Measurements from ENCODE around the gene IFI44.

The IFI44 gene, protein sequence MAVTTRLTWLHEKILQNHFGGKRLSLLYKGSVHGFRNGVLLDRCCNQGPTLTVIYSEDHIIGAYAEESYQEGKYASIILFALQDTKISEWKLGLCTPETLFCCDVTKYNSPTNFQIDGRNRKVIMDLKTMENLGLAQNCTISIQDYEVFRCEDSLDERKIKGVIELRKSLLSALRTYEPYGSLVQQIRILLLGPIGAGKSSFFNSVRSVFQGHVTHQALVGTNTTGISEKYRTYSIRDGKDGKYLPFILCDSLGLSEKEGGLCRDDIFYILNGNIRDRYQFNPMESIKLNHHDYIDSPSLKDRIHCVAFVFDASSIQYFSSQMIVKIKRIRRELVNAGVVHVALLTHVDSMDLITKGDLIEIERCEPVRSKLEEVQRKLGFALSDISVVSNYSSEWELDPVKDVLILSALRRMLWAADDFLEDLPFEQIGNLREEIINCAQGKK

DNA sequence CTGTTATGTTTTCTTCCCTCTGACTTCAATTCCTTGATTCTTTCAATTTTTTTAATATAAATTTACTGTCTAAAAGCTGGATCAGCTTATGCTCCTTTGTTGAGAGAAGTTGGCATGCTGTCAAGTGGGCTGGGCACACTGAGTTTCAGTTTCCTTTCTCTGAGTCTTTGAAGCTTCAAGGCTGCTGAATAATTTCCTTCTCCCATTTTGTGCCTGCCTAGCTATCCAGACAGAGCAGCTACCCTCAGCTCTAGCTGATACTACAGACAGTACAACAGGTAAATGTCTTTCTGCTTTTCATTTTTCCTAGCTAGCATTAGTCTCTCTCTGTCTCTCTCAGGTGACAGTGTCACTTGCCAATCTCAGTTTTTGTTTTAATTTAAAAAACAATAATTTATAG is at the start of gene IFI44:
TSS of gene IFI44 (plus strand) at position 204 of the 400 bp plus-strand sequence. CDS start 365 bp downstream, outside the sequence.
- no peak for DNase-seq

DNA sequence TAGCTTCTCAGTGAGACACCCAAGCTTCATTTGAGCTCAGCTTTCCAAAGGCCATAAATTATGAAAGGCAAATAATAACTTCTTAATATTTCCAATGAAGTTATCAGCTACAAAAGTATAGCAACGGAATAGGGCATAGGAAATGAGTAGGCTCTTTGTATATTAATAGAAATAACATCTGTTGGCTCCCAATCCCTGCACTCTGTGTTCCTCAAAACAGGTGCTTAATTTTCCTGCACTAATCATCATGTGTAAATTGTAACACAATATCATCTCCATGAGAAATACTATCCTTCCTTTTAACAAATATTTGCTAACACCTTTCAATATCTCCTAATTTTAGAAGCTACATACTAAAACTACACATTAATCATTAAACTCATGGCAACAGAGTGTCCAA is 48.6 kb upstream of the IFI44 start:
- DNase-seq = no peak

DNA sequence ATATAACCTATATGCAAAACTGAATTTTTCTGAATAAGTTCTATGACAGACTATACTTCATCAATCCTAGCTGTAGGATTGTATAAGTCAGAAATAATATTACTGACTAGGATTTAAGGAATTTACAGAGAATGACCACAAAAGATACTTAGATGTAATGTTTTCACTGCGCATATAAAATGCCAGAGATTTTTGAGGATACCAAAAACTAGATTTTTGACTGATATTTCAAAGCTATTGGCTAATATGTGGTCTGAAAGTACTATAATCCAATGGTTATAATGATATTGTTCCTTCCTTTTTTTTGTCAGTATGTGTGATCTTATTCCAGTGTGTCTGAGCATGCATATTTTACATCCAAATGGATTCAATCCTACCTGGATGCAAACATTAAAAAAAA is 46.4 kb upstream of the IFI44 start:
- no peak for DNase-seq

DNA sequence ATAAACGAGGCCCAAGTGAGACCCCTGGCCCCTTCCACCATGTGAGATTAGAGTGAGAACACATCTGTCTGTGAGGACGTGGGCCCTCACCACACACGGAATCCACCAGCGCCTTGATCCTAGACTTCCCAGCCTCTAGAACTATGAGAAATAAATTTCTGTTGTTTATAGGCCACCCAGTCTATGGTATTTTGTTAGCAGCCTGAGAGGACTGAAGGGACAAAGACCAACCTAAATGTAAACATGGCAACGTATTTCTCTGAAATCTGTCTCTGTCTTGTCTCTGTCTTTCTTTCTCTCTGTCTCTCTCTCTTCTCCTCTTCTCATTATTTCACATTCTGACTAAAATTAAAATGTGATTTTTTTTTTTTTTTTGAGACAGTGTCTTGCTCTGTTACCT is 45.0 kb upstream of the IFI44 start:
- DNase-seq = no peak

DNA sequence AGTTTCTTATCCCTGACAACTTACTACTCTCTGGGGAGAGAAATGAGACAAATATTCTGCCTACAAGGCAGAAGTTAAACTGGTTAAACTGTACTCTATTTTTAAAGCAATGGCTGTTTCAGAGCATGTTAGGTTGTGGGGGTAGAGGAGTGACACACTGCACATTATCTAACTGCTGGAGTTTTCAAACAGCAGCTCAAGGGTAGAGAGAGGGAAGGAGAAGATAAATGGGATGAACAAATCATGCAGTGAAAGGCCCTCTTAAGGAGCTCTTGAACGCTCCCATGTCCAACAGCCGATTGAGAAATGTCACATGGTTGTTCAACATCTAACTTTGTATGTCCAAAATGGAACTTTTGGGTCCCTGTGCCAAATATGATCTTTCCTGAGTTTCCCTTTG is 43.4 kb upstream of the IFI44 start:
- no peak for DNase-seq

DNA sequence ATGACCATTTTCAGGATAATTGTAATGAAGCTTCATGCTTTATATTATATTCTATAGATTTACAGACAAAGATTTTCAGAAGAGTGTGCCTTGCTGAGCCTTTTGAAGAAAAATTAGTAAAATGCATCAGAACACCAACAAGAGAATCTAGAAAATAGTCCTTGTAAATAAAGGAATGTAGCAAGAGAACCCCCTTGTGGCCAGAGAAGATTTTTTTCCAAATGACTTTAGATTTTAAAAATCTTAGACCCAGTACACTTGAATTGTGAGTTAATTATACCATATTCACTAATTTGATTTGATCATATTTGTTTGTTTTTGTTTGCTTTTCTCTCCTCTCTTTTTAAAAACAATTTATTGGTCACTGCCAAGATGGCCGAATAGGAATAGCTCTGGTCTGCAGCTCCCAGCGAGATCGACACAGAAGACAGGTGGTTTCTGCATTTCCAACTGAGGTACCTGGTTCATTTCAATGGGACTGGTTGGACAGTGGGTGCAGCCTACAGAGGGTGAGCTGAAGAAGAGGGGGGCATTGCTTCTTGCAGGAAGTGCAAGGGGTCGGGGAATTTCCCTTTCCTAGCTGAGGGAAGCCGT is 42.2 kb upstream of the IFI44 start:
- DNase-seq = no peak

DNA sequence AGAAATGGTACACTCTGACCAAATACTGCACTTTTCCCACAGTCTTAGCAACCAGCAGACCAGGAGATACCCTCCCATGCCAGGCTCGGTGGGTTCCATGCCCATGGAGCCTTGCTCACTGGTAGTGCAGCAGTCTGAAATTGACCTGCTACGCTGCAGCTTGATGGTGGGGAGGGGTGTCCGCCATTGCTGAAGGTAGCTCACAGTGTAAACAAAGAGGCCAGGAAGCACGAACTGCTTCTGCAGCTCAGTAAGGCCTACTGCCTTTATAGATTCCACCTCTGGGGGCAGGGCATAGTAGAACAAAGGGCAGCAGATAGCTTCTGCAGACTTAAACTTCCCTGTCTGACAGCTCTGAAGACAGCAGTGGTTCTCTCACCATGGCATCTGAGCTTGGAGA is 41.7 kb upstream of the IFI44 start:
- DNase-seq = no peak

DNA sequence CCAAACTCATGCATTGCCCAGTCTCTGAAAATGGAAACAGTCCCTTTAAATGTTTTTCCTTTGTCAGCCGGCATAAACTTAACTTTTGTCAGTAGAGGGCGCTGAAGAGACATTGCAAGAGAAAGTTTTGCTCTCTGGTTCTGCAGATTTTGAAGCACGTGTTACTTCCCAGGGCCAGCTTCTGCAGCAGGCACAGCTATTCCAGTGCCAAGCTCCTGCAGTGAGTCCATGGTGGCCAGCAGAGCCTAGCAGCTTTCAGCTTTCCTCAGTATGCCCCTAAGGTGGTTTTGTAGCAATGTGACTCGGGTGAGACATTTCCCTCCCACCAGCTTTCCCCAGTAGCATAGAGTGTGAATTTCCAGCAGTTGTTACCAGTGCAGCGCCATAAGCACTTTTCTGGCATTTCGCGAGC is 32.0 kb upstream of the IFI44 start:
- no peak for DNase-seq

DNA sequence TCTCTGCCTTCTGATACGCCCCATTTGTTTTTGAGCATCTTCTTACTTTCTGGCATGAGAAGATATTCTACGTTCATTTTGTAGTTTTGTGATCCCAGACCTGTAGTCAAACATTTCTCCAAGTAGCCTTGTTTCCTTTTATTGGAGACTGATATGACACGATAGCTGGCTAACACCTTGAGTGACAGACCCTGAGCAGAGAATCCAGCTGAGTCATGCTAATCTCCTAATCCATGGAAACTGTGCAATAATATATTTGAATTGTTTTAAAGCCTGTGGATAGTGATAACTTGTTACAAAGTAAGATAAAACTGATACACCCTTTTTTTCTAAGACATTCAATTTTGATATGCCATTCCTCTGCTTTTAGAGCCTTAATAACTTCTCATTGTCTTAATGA is 30.6 kb upstream of the IFI44 start:
- DNase-seq = no peak

DNA sequence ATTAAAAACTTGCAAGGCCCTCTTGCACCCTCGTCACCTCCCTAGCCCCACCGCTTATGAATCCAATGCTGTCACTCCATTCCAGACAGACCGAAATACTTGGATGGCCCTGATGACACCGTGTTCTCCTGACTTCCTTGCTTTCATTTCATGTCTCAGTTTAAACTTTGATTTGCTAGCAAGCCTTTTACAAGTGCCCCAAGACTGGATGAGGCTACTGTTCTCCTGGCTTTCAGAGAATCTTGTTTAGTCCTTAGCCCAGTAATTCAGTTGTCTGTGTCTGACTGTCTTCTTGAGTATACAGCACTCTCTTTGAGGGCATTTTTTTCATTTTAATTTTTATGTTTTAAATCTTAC is 30.2 kb upstream of the IFI44 start:
- no peak for DNase-seq

DNA sequence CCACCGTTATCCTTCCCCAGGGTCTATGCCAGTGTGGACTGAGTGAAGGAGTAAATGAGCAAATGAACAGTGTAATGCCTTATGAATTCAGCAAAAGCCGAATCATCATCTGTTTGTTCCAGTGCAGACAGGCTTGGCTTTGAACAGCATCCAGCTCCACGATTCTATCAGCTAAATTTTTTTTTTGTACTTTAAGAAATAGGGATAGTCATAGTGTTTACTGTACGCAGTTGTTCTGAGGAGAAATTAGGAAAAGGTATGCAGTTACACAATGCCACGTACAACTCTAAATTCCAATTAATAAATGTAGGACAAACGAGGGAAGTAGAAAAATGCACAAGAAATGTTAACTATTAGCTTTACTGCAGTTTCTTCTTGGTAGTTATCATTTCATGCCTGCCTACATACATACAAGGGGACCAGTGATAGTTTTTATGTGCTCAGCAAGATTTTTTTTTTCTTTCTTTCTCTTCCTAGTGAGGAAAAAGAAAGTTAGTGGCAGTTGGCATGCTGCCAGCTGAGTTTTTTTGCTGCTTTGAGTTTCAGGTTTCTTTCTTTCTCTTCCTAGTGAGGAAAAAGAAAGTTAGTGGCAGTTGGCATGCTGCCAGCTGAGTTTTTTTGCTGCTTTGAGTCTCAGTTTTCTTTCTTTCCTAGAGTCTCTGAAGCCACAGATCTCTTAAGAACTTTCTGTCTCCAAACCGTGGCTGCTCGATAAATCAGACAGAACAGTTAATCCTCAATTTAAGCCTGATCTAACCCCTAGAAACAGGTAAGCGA is 29.6 kb upstream of the IFI44 start, which contains the start of gene IFI44L:
TSS of gene IFI44L (plus strand) at position 646 of the 777 bp plus-strand sequence. CDS start 7,468 bp downstream, outside the sequence.
- DNase-seq = no peak

DNA sequence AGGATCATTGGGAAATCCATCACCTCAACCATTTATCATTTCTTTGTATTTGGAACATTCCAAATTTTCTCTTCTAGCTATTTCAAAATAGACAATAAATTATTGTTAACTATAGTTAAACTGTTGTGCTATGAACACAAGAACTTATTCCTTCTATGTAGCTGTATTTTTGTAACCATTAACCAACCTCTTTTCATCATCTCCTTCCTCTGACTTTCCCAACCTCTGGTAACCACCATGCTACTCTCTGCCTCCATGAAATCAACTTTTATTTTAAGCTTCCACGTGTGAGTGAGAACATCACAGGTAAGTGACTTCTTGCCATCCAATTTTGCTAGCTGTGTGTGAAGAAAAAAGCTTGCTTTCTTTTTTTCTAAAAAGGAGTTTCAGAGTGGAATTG is 29.0 kb upstream of the IFI44 start:
- no peak for DNase-seq

DNA sequence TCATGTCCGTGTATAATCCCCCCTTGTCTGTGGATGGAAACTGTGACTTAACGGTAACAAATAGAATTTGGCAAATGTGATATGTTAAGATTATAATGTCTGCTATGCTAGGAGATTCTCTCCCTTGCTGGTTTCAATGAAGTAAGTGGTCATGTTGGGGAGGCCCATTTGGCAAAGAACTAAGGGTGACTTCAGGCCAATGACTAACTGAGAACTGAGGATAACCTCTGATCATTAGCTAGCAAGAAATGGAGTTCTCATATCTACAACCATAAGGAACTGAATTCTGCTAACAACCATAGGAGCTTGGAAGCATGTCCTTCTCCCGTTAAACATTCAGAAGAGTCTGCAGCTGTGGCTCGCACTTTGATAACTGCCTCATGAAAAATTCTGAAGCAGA is 27.1 kb upstream of the IFI44 start:
- DNase-seq = no peak

DNA sequence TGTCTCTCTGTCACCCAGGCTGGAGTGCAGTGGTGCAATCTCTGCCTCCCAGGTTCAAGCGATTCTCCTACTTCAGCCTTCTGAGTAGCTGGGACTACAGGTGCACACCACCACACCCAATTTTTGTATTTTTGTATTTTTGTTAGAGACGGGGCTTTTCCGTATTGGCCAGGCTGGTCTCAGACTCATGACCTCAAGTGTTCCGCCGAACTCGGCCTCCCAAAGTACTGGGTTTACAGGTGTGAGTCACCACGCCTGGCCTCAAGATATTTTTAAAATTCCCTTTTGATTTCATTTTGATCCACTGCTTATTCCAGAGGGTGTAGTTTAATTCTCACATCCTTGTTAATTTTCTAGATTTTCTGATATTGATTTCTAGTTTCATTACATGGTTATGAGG is 25.6 kb upstream of the IFI44 start:
- DNase-seq = no peak

DNA sequence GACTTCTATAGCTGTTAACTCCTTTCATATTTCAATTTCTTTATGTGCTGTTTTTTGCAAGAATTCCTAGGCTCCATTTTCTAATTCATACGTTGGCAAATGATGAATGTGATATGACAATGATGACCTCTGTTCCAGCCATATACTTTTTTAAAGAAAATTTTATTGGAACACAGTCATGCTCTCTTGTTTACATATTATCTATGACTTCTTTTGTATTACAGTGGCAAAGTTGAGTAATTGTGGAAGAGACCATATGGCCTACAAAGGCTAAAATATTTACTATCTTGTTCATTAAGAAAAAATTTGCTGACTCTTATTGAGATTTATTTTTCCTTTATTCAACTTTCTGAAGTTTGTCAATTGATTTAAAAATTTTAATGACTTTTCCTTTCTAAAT is 22.3 kb upstream of the IFI44 start:
- no peak for DNase-seq

DNA sequence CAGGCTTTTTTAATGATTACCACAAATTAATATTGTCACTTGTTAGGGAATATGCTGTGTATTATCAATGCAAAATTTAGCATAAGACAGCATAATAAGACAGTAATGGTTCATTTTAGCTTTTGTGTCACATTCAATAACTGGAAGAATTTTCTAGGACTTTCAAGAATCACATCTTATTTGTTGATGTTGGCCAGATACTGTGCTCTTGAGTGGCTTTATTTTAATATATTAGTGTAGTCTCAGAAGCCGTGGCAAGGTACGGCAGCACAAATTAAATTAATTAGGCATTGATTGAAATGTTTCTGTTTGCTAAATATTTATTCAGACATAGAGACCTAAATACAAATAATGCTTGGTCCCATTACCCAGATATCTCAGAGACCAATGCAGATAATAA is 19.0 kb upstream of the IFI44 start:
- DNase-seq = no peak

DNA sequence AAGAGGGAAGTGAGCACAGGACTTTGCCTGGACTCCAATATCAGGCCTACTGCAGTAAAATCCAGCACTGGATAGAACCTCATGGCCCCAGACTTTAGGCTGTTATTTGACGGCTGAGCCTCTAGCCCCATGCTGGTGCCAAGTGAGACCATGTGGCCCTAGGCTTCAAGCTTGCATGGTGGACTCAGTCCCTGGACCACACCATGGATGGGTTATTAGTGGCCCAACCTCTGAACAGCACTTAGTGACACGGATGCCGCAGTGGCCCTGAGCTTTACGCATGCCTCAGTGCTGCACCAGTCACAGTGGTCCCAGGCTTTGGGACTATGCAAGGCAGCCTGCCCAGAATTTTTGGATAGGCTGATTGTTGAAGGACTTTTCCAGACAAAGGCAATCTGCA is 16.4 kb upstream of the IFI44 start:
- DNase-seq = no peak

DNA sequence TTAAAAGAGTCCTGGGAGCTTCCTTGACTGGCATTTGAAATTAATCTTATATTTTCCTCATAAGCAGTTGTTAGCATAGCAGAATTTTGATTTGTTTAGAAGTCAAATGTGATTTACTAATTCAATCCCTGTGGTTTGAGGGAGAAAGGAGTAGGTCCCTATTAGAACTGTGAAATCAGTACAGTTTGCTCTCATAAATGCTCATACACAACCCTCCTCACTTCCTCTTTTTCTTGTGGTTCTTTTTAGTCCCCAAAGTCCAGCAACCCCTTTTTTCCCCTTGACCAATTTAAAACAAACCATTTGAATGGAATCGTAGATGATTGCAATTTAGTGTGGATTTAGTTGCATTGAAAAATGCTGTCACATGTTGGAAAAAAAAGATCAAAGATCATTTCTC is 9.2 kb upstream of the IFI44 start:
- no peak for DNase-seq

DNA sequence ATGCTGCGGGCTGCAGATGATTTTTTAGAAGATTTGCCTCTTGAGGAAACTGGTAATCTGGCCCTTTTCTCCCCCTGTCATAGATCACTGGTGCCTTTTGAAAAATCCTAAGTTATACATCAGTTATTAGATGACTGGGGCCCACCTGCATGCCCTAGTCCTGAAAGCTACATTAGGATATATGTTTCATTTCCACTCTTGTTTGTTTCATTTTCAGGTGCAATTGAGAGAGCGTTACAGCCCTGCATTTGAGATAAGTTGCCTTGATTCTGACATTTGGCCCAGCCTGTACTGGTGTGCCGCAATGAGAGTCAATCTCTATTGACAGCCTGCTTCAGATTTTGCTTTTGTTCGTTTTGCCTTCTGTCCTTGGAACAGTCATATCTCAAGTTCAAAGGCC is 8.1 kb upstream of the IFI44 start:
- no peak for DNase-seq

DNA sequence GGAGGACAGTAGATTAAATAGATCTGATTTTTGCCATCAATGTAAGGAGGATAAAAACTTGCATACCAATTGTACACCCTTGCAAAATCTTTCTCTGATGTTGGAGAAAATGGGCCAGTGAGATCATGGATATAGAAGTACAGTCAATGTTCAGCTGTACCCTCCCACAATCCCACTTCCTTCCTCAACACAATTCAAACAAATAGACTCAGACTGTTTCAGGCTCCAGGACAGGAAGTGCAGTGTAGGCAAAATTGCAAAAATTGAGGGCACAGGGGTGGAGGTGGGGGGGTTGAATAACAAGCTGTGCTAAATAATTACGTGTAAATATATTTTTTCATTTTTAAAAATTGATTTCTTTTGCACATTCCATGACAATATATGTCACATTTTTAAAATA is 3.9 kb upstream of the IFI44 start:
- DNase-seq = no peak

DNA sequence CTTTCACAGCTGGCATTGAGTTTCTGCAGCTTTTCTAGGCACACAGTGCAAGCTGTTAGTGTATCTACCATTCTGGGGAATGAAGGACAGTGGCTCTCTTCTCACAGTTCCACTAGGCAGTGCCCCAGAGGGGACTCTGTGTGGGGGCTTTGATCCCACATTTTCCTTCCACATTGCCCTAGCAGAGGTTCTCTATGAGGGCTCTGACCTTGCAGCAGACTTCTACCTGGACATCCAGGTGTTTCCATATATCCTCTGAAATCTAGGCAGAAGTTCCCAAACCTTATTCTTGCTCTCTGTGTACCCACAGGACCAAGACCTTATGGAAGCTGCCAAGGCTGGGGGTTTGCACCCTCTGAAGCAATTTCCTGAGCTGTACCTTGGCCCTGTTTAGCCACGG is 2.4 kb upstream of the IFI44 start:
- no peak for DNase-seq

DNA sequence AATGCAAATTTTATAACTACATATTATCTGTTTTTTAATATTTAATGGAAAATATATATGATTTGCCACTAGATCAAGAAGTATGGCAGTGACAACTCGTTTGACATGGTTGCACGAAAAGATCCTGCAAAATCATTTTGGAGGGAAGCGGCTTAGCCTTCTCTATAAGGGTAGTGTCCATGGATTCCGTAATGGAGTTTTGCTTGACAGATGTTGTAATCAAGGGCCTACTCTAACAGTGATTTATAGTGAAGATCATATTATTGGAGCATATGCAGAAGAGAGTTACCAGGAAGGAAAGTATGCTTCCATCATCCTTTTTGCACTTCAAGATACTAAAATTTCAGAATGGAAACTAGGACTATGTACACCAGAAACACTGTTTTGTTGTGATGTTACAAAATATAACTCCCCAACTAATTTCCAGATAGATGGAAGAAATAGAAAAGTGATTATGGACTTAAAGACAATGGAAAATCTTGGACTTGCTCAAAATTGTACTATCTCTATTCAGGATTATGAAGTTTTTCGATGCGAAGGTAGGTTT is 556 bp downstream of the IFI44 start:
- no peak for DNase-seq

DNA sequence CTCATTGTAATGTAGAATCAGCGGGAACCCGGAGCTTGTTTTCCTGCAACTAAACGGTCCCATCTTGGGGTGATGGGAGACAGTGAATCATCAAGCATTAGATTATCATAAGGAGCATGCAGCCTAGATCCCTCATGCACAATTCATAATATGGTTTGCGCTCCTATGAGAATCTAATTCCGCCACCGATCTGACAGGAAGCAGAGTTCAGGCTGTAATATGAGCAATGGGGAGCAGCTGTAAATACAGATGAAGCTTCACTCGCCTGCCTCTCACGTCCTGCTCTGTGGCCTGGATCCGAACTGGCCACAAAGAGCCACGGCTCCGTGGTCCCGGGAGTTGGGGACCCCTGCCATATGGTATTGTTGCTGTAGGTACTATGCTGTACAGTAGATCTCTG is 1.6 kb downstream of the IFI44 start:
- no peak for DNase-seq
